ENCODE data around the gene NFASC.

The NFASC gene

GRCh38 chr1:205062895-205063294 lies 192.2 kb downstream of the NFASC start:
- DNase-seq (ENCODE audit: low read depth) = no peak

GRCh38 chr1:205064301-205064700 lies 193.6 kb downstream of the NFASC start:
- DNase-seq (ENCODE audit: low read depth) = no peak

GRCh38 chr1:205064741-205065316 lies 194.2 kb downstream of the NFASC start:
- no peak for DNase-seq (ENCODE audit: low read depth)

GRCh38 chr1:205065666-205066065 lies 195.0 kb downstream of the NFASC start:
- DNase-seq (ENCODE audit: low read depth) = no peak

DNA sequence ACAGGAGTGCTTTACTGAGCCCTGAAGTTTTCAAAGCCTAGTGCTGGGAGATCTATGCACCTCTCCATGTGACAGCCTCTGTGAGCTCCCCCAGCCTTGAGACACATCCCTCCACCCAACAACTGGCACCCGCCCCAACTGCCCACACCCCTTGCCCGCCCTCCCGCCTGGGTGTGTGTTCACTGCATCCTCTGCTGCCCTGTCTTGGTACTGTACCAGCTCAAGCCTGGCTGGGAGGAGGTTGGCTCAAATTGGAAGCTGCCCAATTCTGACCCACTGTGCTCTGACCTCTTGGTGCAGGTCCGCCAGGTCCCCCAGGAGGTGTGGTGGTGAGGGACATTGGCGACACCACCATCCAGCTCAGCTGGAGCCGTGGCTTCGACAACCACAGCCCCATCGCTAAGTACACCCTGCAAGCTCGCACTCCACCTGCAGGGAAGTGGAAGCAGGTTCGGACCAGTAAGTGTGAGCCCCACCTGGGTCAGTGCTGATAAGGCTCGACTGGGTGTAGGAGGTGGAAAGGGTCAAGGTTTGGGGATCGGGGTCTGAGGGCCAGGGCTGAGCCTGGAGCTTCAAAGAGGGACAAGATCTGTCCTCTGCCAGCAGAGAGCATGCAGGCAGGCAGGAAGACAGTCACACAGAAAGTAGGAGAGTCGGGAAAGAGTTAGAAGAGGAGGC lies 195.6 kb downstream of the NFASC start:
- no peak for DNase-seq (ENCODE audit: low read depth)

GRCh38 chr1:205067031-205067430 lies 196.4 kb downstream of the NFASC start:
- DNase-seq (ENCODE audit: low read depth) = no peak

- no peak for DNase-seq (ENCODE audit: low read depth)
Observed at GRCh38 chr1:205068001-205068400, 197.3 kb downstream of the NFASC start.

DNA sequence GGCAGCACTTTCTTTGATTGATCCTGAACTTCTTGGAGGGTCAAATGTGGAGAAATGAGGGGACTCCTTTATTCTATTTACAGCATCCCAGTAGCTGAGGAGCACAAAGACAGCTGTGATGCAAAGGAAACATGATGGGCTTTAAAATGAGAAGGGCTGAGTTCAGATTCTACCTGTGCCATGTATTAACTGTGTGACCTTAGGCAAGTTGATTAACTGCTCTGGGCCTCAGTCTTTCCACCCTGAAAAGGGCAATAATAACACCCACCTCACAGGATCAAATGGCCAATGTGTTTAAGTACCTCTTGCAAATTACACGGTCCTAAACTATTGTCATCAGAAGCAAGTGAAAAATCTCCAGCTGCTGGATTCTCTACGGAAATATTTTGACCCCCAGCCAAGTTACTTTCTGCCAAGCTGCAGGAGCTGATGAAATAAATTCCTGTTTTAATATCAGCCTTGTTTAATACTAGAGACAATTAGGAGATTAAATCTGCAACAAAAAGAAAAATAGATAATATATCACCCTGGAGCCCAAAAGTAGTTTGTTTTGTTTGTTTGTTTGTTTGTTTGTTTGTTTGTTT lies 197.9 kb downstream of the NFASC start:
- no peak for DNase-seq (ENCODE audit: low read depth)

DNA sequence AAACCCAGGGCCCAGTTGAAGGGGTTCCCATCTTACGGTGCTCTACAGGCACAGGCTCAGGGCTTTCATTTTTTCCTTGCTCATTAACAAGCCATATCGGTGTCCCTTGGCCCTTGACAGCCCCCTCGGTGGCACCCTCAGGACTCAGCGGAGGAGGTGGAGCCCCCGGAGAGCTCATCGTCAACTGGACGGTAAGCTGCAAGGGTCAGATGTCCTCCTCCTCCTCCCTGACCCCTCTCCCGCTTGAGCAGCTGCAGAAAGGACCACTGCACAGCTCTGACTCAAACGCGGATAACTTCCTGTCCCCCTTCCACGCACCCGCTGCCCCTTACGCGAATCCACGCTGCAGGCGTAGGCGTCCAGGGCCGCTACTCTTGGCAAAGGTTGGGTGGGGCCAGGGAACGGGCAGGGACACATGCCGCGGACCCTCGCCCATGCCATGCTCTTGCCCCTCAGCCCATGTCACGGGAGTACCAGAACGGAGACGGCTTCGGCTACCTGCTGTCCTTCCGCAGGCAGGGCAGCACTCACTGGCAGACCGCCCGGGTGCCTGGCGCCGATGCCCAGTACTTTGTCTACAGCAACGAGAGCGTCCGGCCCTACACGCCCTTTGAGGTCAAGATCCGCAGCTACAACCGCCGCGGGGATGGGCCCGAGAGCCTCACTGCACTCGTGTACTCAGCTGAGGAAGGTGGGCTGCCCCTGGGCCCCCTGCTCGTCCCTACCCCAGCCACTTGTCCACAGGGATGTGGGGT lies 198.9 kb downstream of the NFASC start:
- DNase-seq (ENCODE audit: low read depth) = no peak

DNA sequence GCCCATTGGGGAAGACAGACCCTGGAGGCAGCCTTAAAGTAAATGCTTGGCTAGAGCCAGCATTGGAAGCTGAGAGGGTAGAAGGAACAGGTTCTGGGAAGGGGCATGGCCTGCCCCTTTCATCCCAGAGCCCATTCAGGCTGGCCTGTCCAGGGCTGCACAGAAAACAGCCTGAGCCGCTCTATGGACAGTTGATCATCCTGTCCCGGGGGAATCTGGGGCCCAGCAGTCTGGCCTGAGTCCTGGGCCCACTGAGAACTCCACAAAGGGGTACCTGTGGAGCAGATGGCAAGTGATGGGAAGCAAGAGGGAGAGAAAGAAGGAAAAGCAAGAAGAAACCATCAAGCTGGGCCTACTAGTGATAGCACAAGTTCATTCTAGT lies 200.4 kb downstream of the NFASC start:
- no peak for DNase-seq (ENCODE audit: low read depth)

GRCh38 chr1:205071801-205072200 lies 201.1 kb downstream of the NFASC start:
- no peak for DNase-seq (ENCODE audit: low read depth)

DNA sequence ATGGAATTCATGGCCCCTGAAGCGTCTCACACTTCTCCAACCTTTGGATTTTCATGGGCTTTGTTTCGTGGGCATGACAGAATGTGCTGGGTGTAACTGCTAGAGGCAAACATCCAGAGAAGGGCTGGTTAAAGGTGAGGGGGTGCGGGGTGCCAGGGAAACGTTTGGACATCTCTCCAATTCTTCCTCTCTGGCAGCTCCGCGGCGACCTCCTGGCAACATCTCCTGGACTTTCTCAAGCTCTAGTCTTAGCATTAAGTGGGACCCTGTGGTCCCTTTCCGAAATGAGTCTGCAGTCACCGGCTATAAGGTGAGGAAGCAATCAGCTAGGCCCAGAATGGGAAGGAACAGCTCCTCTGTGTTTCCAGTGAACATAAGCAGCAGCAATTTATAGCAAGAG lies 201.6 kb downstream of the NFASC start:
- DNase-seq (ENCODE audit: low read depth) = no peak
